Heart left ventricle (tissue), 16 donors: ENCODE results near the gene BLVRB. TPM values are rescaled to one million over a fixed set of nuclear protein-coding genes. Genes with fewer than 3 reads are reported as not detected.

Experiments used
- ATAC-seq, 4 donors: fragments of 200-7000 bp; cut with Tn5 transposase; one replicate each; pipeline ENCODE4 v1.9.1; 2020 to 2022; ENCODE audit warnings: moderate library complexity in 4 of 4, mild to moderate bottlenecking in 3 of 4, moderate number of reproducible peaks in 1 of 4
- DNase-seq, 5 donors: peaks; one replicate each; pipeline ENCODE4 v3.0.0-alpha.2; 2020
- H3K27ac ChIP-seq, 12 donors: fragments of 200-600 bp; sonication (generic) in 4 of 12; one replicate each; pipeline versions ENCODE4 v1.5.0 to v1.8.0; 2016 to 2022; ENCODE audit warnings: mild to moderate bottlenecking in 2 of 12
- H3K27me3 ChIP-seq, 9 donors: fragments of 200-600 bp; sonication (generic) in 2 of 9; one replicate each; pipeline versions ENCODE4 v1.5.1 to v1.8.0; 2016 to 2022; ENCODE audit warnings: mild to moderate bottlenecking in 3 of 9
- H3K36me3 ChIP-seq, 9 donors: fragments of 200-600 bp; sonication (generic) in 2 of 9; one replicate each; pipeline versions ENCODE4 v1.5.0 to v1.8.0; 2018 to 2022; ENCODE audit warnings: mild to moderate bottlenecking in 2 of 9
- H3K4me1 ChIP-seq, 12 donors: fragments of 200-600 bp; sonication (generic) in 4 of 12; one replicate each; pipeline versions ENCODE4 v1.5.0 to v1.8.0; 2016 to 2022; ENCODE audit warnings: mild to moderate bottlenecking in 3 of 12
- H3K4me3 ChIP-seq, 12 donors: fragments of 200-600 bp; sonication (generic) in 4 of 12; one replicate each; pipeline versions ENCODE4 v1.5.0 to v1.8.0; 2017 to 2022; ENCODE audit warnings: mild to moderate bottlenecking in 9 of 12, moderate library complexity in 4 of 12
- H3K9me3 ChIP-seq, 12 donors: fragments of 200-600 bp; sonication (generic) in 4 of 12; one replicate each; pipeline versions ENCODE4 v1.5.0 to v1.8.0; 2016 to 2022; ENCODE audit warnings: mild to moderate bottlenecking in 1 of 12
- CTCF ChIP-seq, 12 donors: fragments of 200-600 bp; sonication (generic) in 4 of 12; IDR thresholded peaks; one replicate each; pipeline versions ENCODE4 v1.5.0 to v1.8.0; 2018 to 2022; ENCODE audit warnings: antibody characterized with exemption in 12 of 12, mild to moderate bottlenecking in 5 of 12
- POLR2A ChIP-seq, 2 donors: fragments of 450-650 bp; IDR thresholded peaks; one replicate each; pipeline ENCODE4 v1.6.1; 2017; ENCODE audit warnings: antibody characterized with exemption in 2 of 2, mild to moderate bottlenecking in 2 of 2, moderate library complexity in 2 of 2
- WGBS, 4 donors: extraction: QIAGEN DNeasy Blood & Tissue Kit in 2 of 4; methylation state at CpG; one replicate each; pipeline versions ENCODE4 v1.1.5 to v1.1.7; 2013 to 2018; 5-methylcytosine and 5-hydroxymethylcytosine counted together
- intact Hi-C, 10 donors: fragments of 100-400 bp; cut with DNase I; formaldehyde crosslinking; loops; one replicate each; pipeline versions ENCODE4 v1.11.1 to v1.14.2; 2022
- polyA plus RNA-seq, 2 donors: library from polyadenylated mRNA; stranded (reverse); fragments of 200-250 nt; gene quantifications; one replicate each; pipeline ENCODE4 v1.2.3, GENCODE V29; 2013
- total RNA-seq, 9 donors: library from RNA; depleted of rRNA in 2 of 9; stranded (reverse); fragments of >200 nt in 2 of 9; fragmentation: NEBNext Ultra II Directional in 3 of 9; extraction: Animal tissue kit (Norgen Biotek cat#: 25700) in 3 of 9; gene quantifications; one replicate each; pipeline versions ENCODE4 v1.1.0 to v1.2.4, GENCODE V29; 2016 to 2023
- donor health status: ischemic (EF 13 %, LVEDD 7.1; RV severe dilation, severe dysfunction).
- donor health status: healthy with polysubstance abuse.
- donor health status: DM: no; HTN: yes; CAD: no.
- donor health status: DM: no; HTN: no; CAD: no.
- donor health status: ischemic (EF 25% LVEDD 6.9; RV normal size, moderate dysfunction).
- donor health status: ischemic (EF 25% LVEDD 5.7; RV mildly dilated, moderate dysfunction).
- donor health status: healthy.
- donor health status: DM: yes; HTN: yes; CAD: no.
- donor health status: ischemic (EF 35%, LVEDD 5.7; RV mildly dilated, moderate dysfunction).
- donor health status: nonischemic (EF 11% LVEDD 7.7; RV severe dilation, severe dysfunction).
- donor health status: DM: yes; HTN: yes; CAD: no.
- donor health status: PGD.
- donor health status: ischemic (EF 29% LVEDD 5.4; RV normal size, mild dysfunction).
- donor health status: nonischemic (EF 23%, LVEDD 6.1; RV moderate dilation, normal function).

Gene BLVRB
- total and polyA plus RNA-seq, 11 donors, result 76.3 to 330 (median 111) TPM

GRCh38 chr19:40512473-40513344, 47.2 kb upstream of the BLVRB start:
- intact Hi-C loops, result loop anchor here in 2 of 10 donors (2.0 to 5.0 kb wide), 2 partner anchors 28 to 35 kb away; no protein-coding TSS in a partner anchor
- Histone ChIP-seq H3K4me1 (peaks cover 0 to 10% (median 0%) of the 10 kb centered on the region in 12 donors), H3K4me3 (peak overlapping the region in 3 of 12 donors; percentile 16 to 32 (median 22)), H3K9me3 (no peaks in the 10 kb centered on the region), H3K36me3 (no peaks in the 10 kb centered on the region), H3K27ac (no peak overlapping the region), H3K27me3 (peaks cover 9 to 41% (median 19%) of the 10 kb centered on the region in 9 donors)
- WGBS, 4 donors, result 2 to 8% (median 5%) methylated on average over 45 to 105 of the region's 105 CpGs
- ATAC-seq (peak in 3 of 4 donors; percentile 20 to 72 (median 59)), DNase-seq (no peak)
- TF ChIP-seq CTCF (IDR thresholded peaks at IDR 0.05) (no peak), POLR2A (IDR thresholded peaks at IDR 0.05) (no peak)

- no peaks in the 10 kb centered on the region for H3K9me3 ChIP-seq
- H3K4me1 ChIP-seq, result peaks cover 0 to 10% (median 0%) of the 10 kb centered on the region in 12 donors
- intact Hi-C loops, result loop anchor here in 2 of 10 donors (2.0 to 5.0 kb wide), 2 partner anchors 27 to 35 kb away; no protein-coding TSS in a partner anchor
- 15 to 20% (median 17%) methylated on average over 1 of the region's 1 CpG for WGBS, 4 donors
- no peak overlapping the region for H3K27ac ChIP-seq
- DNase-seq (no peak), ATAC-seq (peak in 2 of 4 donors; percentile 12 to 32)
- H3K27me3 ChIP-seq, result peaks cover 9 to 41% (median 19%) of the 10 kb centered on the region in 9 donors
- no peaks in the 10 kb centered on the region for H3K36me3 ChIP-seq
- no peak overlapping the region for H3K4me3 ChIP-seq
- no peak for TF ChIP-seq CTCF (IDR thresholded peaks at IDR 0.05)
- no peak for TF ChIP-seq POLR2A (IDR thresholded peaks at IDR 0.05)
Observed at GRCh38 chr19:40512110-40512472, 46.5 kb upstream of the BLVRB start.

- peaks cover 0 to 10% (median 0%) of the 10 kb centered on the region in 12 donors for H3K4me1 ChIP-seq
- no peak for ATAC-seq
- no peaks in the 10 kb centered on the region for H3K36me3 ChIP-seq
- TF ChIP-seq POLR2A (IDR thresholded peaks at IDR 0.05) (no peak), CTCF (IDR thresholded peaks at IDR 0.05) (no peak)
- no peaks in the 10 kb centered on the region for H3K9me3 ChIP-seq
- H3K27ac ChIP-seq, result no peak overlapping the region
- 75 to 87% (median 86%) methylated on average over 6 of the region's 6 CpGs for WGBS, 4 donors
- DNase-seq, result no peak
- intact Hi-C loops, result loop anchor here in 1 of 10 donors (5.0 kb wide), 1 partner anchor 34 kb away; no protein-coding TSS in a partner anchor
- peaks cover 9 to 41% (median 19%) of the 10 kb centered on the region in 9 donors for H3K27me3 ChIP-seq
- H3K4me3 ChIP-seq, result no peak overlapping the region
Observed at GRCh38 chr19:40511487-40511886, 45.9 kb upstream of the BLVRB start.

- 81 to 91% (median 85%) methylated on average over 7 of the region's 7 CpGs for whole genome bisulfite sequencing, 4 donors
- H3K4me3 ChIP-seq, result no peak overlapping the region
Observed at GRCh38 chr19:40510526-40511115, 45.1 kb upstream of the BLVRB start.

More at GRCh38 chr19:40510526-40511115, 45.1 kb upstream of the BLVRB start:
- ATAC-seq, result no peak
- intact Hi-C loops, result loop anchor here in 1 of 10 donors (5.0 kb wide), 1 partner anchor 33 kb away; no protein-coding TSS in a partner anchor
- peaks cover 0 to 10% (median 0%) of the 10 kb centered on the region in 12 donors for H3K4me1 ChIP-seq
- no peak for TF ChIP-seq POLR2A (IDR thresholded peaks at IDR 0.05)
- TF ChIP-seq CTCF (IDR thresholded peaks at IDR 0.05), result no peak
- DNase-seq, result no peak
- H3K9me3 ChIP-seq, result no peaks in the 10 kb centered on the region
- no peak overlapping the region for H3K27ac ChIP-seq
- no peaks in the 10 kb centered on the region for H3K36me3 ChIP-seq
- H3K27me3 ChIP-seq, result peaks cover 9 to 41% (median 19%) of the 10 kb centered on the region in 9 donors
